ENCODE data around the gene TBX21.
A peak's percentile ranks its signal among the peaks of the same experiment; 100 is the strongest.

Gene TBX21

DNA sequence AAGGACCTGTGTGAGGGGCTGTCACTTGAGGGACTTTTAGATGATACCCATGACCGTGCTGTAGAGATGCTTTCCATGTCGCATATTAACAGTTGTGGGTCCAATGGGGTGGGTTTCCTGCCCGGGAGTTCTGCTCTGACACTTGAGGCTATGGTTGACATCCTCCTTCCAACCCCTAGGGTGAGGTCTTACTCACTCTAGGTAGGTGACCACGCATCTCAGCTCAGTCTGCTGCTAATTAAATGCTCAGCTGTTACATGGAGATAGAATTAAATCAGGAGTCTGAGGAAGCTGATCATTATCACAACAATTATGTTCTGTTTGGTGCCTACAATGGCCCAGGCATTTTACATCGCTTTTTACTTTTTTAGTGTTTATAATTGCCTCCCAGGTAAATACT, 48.4 kb downstream of the TBX21 start:
- Histone ChIP-seq H3K36me3 (ENCODE audit: insufficient read depth, insufficient read length, low read length) (no peaks in the 10 kb centered on the region), H3K9ac (ENCODE audit: insufficient read length, low read depth) (no peak overlapping the region), H3K4me3 (ENCODE audit: insufficient read length, low read depth) (no peak overlapping the region), H3K9me3 (ENCODE audit: insufficient read depth, low read length) (no peaks in the 10 kb centered on the region), H3K27me3 (ENCODE audit: insufficient read depth, insufficient read length) (no peaks in the 10 kb centered on the region), H3K4me1 (ENCODE audit: insufficient read depth, insufficient read length) (no peaks in the 10 kb centered on the region)
- TF ChIP-seq SUZ12 (IDR thresholded peaks at IDR 0.05; ENCODE audit: extremely low read depth, insufficient read depth, insufficient read length) = no peak
- no peak for TF ChIP-seq ZNF274 (IDR thresholded peaks at IDR 0.05; ENCODE audit: low read depth, low read length)
- no peak for TF ChIP-seq YY1 (IDR thresholded peaks at IDR 0.05; ENCODE audit: insufficient read depth, insufficient read length)
- no peak for DNase-seq (ENCODE audit: low read depth, low spot score)

DNA sequence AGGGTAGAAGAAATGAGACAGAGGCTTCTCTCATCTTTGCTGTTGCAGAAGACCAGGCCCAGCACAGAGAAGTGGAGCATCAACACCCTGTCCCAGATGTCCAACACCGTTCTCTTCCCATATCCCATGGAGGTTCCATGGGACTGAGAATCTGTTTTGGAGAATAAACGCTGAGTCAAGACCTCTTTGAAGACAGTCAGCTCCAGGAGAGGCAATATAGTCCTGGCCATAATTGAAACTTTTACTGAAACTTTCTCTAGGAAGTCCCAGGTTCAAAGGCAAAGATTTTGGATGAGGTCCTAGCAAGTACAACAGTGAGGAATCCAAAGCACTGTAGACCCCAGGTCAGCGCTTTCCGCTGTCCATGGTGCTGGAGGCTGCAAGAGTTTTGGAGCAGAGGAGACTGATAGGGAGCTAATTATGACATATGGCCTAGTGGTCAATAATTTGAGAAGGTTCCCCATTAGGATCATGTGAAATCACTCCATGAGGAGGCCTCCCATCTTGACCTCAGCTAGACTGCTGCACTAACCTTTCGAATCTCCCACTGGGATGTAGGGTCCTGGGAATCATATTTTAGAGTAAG, 52.6 kb downstream of the TBX21 start:
- no peaks in the 10 kb centered on the region for H3K9me3 ChIP-seq (ENCODE audit: insufficient read depth, low read length)
- no peaks in the 10 kb centered on the region for H3K36me3 ChIP-seq (ENCODE audit: insufficient read depth, insufficient read length, low read length)
- no peak for DNase-seq (ENCODE audit: low read depth, low spot score)
- H3K4me1 ChIP-seq (ENCODE audit: insufficient read depth, insufficient read length) = no peaks in the 10 kb centered on the region
- TF ChIP-seq SUZ12 (IDR thresholded peaks at IDR 0.05; ENCODE audit: extremely low read depth, insufficient read depth, insufficient read length) (no peak), ZNF274 (IDR thresholded peaks at IDR 0.05; ENCODE audit: low read depth, low read length) (no peak), YY1 (IDR thresholded peaks at IDR 0.05; ENCODE audit: insufficient read depth, insufficient read length) (no peak)
- H3K9ac ChIP-seq (ENCODE audit: insufficient read length, low read depth) = no peak overlapping the region
- H3K4me3 ChIP-seq (ENCODE audit: insufficient read length, low read depth) = no peak overlapping the region
- H3K27me3 ChIP-seq (ENCODE audit: insufficient read depth, insufficient read length) = peaks cover 23% of the 10 kb centered on the region

DNA sequence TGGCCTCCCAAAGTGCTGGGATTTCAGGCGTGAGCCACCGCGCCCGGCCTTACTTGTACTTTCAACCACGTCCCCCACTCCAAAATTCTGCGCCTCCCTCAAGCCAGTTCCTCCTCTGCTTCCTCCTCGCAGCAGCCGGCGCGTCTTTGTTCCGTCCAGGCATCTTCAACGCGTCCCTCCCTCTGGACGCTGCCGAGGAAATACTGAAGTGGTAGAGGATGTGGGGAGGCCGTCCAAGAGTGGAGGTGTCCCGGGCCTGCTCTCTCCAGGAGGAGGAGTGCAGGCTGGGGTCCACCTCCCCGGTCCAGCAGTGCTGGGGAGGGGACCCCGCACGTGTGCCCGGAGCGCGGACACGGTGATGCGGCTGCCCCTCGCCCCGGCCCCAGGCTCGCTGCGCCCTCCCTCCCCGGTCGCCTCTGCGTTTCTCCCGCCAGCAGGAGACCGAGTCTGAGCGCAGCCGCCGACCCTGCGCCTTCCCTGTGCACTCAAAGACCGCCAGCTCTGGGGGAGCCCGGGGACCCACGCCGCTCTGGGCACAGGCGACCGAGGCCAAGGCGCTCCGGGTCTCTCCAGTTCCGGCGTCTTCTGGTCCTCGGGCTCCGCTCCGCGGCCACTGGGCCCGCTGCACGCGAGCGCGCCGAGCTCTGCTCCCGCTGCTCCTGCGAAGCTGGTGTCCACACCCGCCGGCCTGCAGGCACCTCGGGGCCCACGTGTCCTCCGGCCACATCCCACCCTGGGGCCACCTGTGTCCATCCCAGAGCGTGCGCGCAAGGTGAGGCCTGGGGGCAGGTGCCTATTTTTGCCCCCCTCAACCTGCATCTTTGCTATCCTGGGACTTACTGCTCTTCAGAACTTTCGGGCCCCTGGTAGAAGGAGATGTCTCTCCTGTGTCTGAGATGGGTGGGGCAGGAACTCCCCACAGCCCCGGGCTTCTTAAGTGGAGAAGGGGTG, 56.9 kb downstream of the TBX21 start:
- peak overlapping the region; percentile 76 for H3K9ac ChIP-seq (ENCODE audit: insufficient read length, low read depth)
- no peak for DNase-seq (ENCODE audit: low read depth, low spot score)
- TF ChIP-seq SUZ12 (IDR thresholded peaks at IDR 0.05; ENCODE audit: extremely low read depth, insufficient read depth, insufficient read length) (peak; percentile 66), ZNF274 (IDR thresholded peaks at IDR 0.05; ENCODE audit: low read depth, low read length) (no peak)
- H3K36me3 ChIP-seq (ENCODE audit: insufficient read depth, insufficient read length, low read length) = no peaks in the 10 kb centered on the region
- H3K9me3 ChIP-seq (ENCODE audit: insufficient read depth, low read length) = no peaks in the 10 kb centered on the region
- H3K4me3 ChIP-seq (ENCODE audit: insufficient read length, low read depth) = peak overlapping the region; percentile 59
- H3K27me3 ChIP-seq (ENCODE audit: insufficient read depth, insufficient read length) = peaks cover 61% of the 10 kb centered on the region
- no peaks in the 10 kb centered on the region for H3K4me1 ChIP-seq (ENCODE audit: insufficient read depth, insufficient read length)

DNA sequence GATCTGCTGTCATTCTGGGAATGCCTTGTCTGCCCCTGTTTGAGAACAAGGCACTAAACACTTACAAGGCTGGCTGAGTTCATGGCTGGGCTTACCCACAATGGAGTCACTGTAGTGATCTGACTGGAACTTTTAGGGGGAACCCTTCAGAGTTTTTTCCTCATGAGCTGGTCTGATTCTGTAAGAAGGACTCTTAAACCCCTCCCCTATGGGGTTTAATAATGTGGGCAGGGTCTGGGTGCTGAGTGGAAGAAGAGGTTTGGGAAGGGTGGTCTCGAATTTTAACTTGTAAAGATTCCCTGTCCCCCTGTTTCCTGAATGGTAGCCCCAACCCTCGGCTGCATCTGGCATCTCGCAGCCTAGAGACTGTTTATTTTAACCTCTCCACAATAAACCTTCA, 58.0 kb downstream of the TBX21 start:
- Histone ChIP-seq H3K9ac (ENCODE audit: insufficient read length, low read depth) (no peak overlapping the region), H3K4me3 (ENCODE audit: insufficient read length, low read depth) (no peak overlapping the region), H3K4me1 (ENCODE audit: insufficient read depth, insufficient read length) (no peaks in the 10 kb centered on the region), H3K9me3 (ENCODE audit: insufficient read depth, low read length) (no peaks in the 10 kb centered on the region), H3K36me3 (ENCODE audit: insufficient read depth, insufficient read length, low read length) (no peaks in the 10 kb centered on the region), H3K27me3 (ENCODE audit: insufficient read depth, insufficient read length) (peaks cover 71% of the 10 kb centered on the region)
- DNase-seq (ENCODE audit: low read depth, low spot score) = no peak
- TF ChIP-seq YY1 (IDR thresholded peaks at IDR 0.05; ENCODE audit: insufficient read depth, insufficient read length) = no peak
- TF ChIP-seq ZNF274 (IDR thresholded peaks at IDR 0.05; ENCODE audit: low read depth, low read length) = no peak
- no peak for TF ChIP-seq SUZ12 (IDR thresholded peaks at IDR 0.05; ENCODE audit: extremely low read depth, insufficient read depth, insufficient read length)

DNA sequence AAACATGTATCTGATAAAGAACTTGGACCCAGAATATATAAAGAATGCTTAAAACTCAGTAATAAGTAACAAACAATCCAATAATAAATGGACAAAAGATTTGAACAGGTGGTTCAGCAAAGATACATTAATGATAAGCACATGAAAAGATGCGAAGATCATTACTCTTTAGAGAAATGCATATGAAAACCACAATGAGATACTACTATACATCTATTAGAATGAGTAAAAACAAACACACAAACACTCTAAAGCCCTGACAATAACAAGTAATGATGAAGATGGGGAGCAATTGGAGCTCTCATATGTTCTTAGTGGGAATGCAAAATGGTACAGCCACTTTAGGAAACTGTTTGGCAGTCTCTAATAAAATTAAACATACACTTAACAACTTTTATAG, 59.4 kb downstream of the TBX21 start:
- Histone ChIP-seq H3K27me3 (ENCODE audit: insufficient read depth, insufficient read length) (peaks cover 71% of the 10 kb centered on the region), H3K36me3 (ENCODE audit: insufficient read depth, insufficient read length, low read length) (no peaks in the 10 kb centered on the region), H3K4me1 (ENCODE audit: insufficient read depth, insufficient read length) (no peaks in the 10 kb centered on the region), H3K4me3 (ENCODE audit: insufficient read length, low read depth) (no peak overlapping the region), H3K9ac (ENCODE audit: insufficient read length, low read depth) (no peak overlapping the region), H3K9me3 (ENCODE audit: insufficient read depth, low read length) (no peaks in the 10 kb centered on the region)
- no peak for TF ChIP-seq SUZ12 (IDR thresholded peaks at IDR 0.05; ENCODE audit: extremely low read depth, insufficient read depth, insufficient read length)
- no peak for TF ChIP-seq YY1 (IDR thresholded peaks at IDR 0.05; ENCODE audit: insufficient read depth, insufficient read length)
- no peak for TF ChIP-seq ZNF274 (IDR thresholded peaks at IDR 0.05; ENCODE audit: low read depth, low read length)
- no peak for DNase-seq (ENCODE audit: low read depth, low spot score)

DNA sequence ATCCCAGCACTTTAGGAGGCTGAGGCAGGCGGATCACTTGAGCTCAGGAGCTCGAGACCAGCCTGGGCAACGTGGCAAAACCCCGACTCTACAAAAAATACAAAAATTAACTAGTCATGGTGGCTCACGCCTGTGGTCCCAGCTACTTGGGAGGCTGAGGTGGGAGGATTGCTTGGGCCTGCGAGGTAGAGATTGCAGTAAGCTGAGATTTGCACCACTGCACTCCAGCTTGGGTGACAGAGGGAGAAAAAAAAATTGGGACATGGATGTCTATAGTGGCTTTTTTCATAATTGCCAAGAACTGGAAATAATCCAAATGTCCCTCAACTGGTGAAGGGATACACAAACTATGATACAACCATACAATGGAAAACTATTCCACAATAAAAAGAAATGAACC, 59.9 kb downstream of the TBX21 start:
- no peak for DNase-seq (ENCODE audit: low read depth, low spot score)
- no peaks in the 10 kb centered on the region for H3K36me3 ChIP-seq (ENCODE audit: insufficient read depth, insufficient read length, low read length)
- H3K9ac ChIP-seq (ENCODE audit: insufficient read length, low read depth) = no peak overlapping the region
- no peaks in the 10 kb centered on the region for H3K9me3 ChIP-seq (ENCODE audit: insufficient read depth, low read length)
- no peaks in the 10 kb centered on the region for H3K4me1 ChIP-seq (ENCODE audit: insufficient read depth, insufficient read length)
- no peak overlapping the region for H3K4me3 ChIP-seq (ENCODE audit: insufficient read length, low read depth)
- peaks cover 71% of the 10 kb centered on the region for H3K27me3 ChIP-seq (ENCODE audit: insufficient read depth, insufficient read length)
- no peak for TF ChIP-seq ZNF274 (IDR thresholded peaks at IDR 0.05; ENCODE audit: low read depth, low read length)
- TF ChIP-seq YY1 (IDR thresholded peaks at IDR 0.05; ENCODE audit: insufficient read depth, insufficient read length) = no peak
- TF ChIP-seq SUZ12 (IDR thresholded peaks at IDR 0.05; ENCODE audit: extremely low read depth, insufficient read depth, insufficient read length) = no peak

All from NT2/D1 (cell line).